GM19468 (cell line): ENCODE data around the gene CSNK1A1.
"Not testable (repeated sequence)": the region's sequence is repeated elsewhere in the genome, so short reads cannot be mapped to it uniquely, and the experiment has no call there.

Experiments used
- ATAC-seq: cut with Tn5 transposase; IDR thresholded peaks from one replicate; pipeline ENCODE4 v1.9.1; 2021; ENCODE audit warnings: mild to moderate bottlenecking, moderate library complexity, moderate number of reproducible peaks; ENCODE audit not compliant: unreplicated experiment; ENCODE audit errors: extremely low read depth

Gene CSNK1A1

DNA sequence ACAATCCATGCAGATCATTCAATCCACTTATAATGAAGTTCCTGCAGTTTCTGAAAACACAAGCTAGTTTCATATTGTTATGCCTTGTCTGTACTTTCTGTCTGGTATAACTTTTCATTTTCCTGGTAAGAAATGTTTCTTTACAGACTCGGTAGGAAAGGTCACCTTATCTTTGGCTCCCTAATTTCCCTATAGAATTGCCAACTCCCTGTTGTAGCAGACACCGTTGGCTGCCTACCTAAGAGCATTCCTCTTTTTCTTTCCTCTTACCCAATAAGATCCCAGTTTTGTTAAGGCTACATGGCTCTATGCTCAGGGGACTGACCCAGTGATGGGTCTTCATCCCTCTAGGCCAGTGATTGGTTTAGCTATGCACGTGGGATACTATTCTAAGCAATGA, 23.9 kb upstream of the CSNK1A1 start:
- no peak for ATAC-seq

DNA sequence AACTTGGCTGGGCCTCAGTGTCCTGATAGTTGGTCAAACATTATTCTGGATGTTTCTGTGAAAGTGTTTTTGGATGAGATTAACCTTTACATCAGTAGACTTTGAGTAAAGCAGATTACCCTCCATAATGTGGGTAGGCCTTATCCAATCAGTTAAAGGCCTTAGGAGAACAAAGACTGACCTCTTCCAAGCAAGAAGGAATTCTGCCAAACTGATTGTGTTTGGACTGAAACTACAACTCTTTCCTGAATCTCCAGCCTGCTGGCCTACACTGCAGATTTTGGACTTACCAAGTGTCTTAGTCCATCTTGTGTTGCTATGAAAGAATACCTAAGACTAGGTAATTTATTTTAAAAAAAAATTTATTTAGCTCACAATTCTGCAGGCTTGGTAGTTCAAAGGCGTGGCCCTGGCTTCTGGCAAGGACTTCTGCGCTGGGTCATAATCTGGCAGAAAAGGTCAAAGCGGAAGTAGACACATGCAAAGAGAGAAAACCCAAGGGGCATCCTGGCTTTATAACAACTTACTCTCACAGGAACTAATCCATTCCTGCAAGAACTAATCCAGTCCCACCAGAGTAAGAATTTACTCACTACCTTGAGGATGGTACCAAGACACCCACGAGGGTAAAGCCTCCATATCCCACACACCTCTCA, 21.5 kb upstream of the CSNK1A1 start:
- ATAC-seq, result no peak

- ATAC-seq, result no peak
These were observed 20.9 kb upstream of the CSNK1A1 start for GRCh38 chr5:149572170-149572569.

DNA sequence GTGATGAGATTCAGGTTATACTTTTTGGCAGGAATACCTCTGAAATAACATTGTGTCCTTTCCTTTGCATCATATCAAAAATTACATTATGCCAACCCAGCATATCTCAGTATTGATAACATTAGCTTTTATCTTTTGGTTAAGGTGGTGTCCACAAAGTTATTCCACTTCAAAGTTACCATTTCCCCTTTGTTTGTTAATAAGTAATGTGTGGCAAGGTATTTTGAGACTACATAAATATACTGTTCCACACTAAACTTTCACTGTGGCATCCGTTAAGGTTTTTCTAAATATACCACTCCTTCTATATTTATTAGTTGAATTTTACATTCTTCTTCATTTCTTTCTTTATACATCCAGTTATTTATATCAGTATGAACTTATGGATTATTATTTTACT, 16.0 kb upstream of the CSNK1A1 start:
- no peak for ATAC-seq

- ATAC-seq, result not testable (repeated sequence)
These were observed 13.4 kb upstream of the CSNK1A1 start for GRCh38 chr5:149564542-149565140.

GRCh38 chr5:149563466-149563865, 12.2 kb upstream of the CSNK1A1 start:
- ATAC-seq, result no peak

DNA sequence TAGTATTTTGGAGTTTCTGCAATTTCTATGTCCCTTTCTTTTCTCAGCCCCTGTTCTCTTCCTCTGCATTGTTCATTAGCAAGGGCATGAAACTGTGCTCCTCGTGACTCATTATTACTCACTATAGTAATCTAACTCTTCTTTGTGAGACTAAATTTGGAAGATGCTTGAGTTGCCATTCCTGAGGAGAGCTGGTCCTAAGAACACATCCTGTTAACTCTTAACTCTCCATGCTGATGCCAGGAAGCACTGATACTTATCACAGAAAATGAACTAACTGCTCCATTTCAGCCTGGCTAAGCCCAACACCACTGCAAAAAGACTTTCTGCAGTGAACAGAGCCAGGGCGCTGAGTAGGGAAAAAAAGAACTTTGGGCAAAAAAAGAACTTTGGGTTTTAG, 10.6 kb upstream of the CSNK1A1 start:
- no peak for ATAC-seq

DNA sequence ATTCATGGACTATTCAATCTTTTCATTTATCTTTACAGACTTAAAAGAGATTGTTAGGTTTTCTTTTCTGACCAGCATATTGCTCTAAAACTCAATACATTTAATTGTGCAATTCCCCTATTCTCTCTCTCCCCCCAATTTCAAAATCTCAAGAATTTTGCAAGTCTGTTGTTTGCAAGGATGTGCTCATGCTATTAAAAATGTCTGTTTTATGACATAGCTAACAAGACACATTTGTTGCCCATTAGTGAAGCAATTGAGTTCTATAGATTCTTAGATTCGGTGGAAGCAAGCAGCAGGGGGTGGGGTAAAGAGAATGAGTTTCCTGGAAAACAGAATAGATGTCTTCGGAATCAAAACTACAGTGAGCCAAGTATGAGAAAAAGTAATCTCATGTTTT, 8.5 kb upstream of the CSNK1A1 start:
- no peak for ATAC-seq

- no peak for ATAC-seq
These were observed 1.4 kb upstream of the CSNK1A1 start for GRCh38 chr5:149552553-149553160.

GRCh38 chr5:149552038-149552494, 827 bp upstream of the CSNK1A1 start:
- no peak for ATAC-seq

DNA sequence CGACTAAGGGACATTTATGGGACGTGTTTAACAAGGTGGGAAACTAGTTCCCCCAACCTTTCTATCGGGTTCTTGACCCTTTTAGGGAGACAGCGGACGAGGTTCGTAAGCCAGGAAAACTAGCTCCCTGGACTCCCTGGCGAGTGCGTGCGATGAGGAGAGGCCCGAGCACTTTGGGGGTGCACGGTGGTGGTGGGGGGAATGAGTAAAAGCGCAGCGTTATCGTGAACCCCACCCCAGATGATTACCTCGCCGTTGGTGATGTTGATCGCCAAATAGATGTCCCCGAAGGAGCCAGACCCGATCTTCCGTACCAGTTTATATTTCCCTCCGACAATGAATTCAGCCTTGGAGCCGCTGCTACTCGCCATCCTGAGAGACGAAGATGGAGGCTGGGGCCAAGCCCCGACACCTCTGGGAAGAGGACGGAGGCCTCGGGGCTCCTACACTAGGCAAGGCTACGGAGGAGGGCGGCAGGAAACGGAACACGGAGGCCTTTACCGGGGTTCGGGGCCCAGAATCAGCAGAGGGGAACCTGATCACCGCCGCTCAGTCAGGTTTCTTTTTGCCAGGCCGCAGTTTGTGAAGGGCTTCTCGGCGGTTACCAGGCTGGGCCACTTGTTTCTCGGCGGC, 529 bp downstream of the CSNK1A1 start:
- no peak for ATAC-seq

DNA sequence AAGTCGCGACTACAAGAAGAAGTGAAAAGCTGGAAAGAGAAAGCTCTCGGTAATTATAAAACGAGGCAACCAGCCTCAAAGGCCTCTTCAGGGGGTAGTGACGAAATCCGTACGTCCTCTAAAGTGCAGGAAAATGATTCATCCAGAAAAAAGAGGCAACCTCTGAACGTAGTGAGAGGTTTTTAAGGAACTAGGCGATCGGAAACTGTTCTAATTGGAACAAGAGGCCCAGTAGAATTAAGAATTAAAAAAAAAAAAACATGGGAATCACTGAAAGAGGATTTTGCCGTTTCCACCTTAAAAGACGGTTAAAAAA, 1.0 kb downstream of the CSNK1A1 start:
- ATAC-seq, result no peak

GRCh38 chr5:149549461-149550267, 1.6 kb downstream of the CSNK1A1 start:
- ATAC-seq, result no peak

GRCh38 chr5:149546974-149547373, 4.3 kb downstream of the CSNK1A1 start:
- ATAC-seq, result no peak

- ATAC-seq, result no peak
These were observed 5.9 kb downstream of the CSNK1A1 start for GRCh38 chr5:149545327-149545726.

- ATAC-seq, result no peak
These were observed 7.2 kb downstream of the CSNK1A1 start for GRCh38 chr5:149544028-149544420.

GRCh38 chr5:149543361-149544027, 7.7 kb downstream of the CSNK1A1 start:
- no peak for ATAC-seq

DNA sequence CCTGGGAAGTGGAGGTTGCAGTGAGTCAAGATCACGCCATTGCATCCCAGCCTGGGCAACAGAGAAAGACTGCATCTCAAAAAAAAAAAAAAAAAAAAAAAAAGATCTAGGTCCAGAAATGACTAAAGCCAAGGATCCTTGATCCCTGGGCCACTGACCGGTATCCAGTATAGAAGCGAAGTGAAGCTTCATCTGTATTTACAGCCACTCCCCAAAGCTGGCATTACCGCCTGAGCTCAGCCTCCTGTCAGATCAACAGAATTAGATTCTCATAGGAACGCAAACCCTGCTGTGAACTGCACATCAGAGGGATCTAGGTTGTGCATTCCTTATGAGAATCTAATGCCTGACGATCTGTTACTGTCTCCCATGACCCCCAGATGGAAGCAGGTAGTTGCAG, 9.3 kb downstream of the CSNK1A1 start:
- no peak for ATAC-seq

GRCh38 chr5:149540089-149540488, 11.2 kb downstream of the CSNK1A1 start:
- ATAC-seq, result no peak

- ATAC-seq, result no peak
These were observed 13.8 kb downstream of the CSNK1A1 start for GRCh38 chr5:149537374-149537975.
